HG02943 (cell line): ENCODE measurements around the gene SLC25A21.

Source experiments
- ATAC-seq: cut with Tn5 transposase; IDR thresholded peaks from one replicate; pipeline ENCODE4 v1.9.1; 2021; ENCODE audit warnings: mild to moderate bottlenecking, low read depth, moderate library complexity; ENCODE audit not compliant: unreplicated experiment

SLC25A21 gene

GRCh38 chr14:36805131-36805559 is 367.3 kb downstream of the SLC25A21 start:
- ATAC-seq: no peak

GRCh38 chr14:36797634-36798033 is 374.8 kb downstream of the SLC25A21 start:
- no peak for ATAC-seq

- no peak for ATAC-seq
These were observed 381.0 kb downstream of the SLC25A21 start for GRCh38 chr14:36791402-36791801.

- no peak for ATAC-seq
These were observed 386.9 kb downstream of the SLC25A21 start for GRCh38 chr14:36785511-36785910.

DNA sequence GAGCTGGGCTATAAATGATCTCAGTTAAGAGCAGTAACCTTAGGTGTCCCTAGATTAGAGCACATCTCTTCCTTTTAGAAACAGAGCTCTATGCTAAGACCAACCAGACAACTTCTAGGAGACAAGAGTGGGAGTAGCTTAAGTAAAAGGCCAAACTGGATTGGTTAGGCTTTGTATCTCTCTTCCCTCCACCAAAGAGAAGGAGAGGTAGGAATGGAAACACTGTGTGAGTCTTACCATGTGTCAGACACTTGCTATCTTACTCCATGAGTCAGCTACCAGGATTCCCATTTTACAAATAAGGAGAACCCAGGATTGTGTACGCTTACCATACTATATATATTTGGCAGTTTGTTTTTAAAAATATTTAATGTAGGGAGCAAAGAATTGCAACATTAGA is 387.9 kb downstream of the SLC25A21 start:
- no peak for ATAC-seq

GRCh38 chr14:36781897-36782296 is 390.5 kb downstream of the SLC25A21 start:
- no peak for ATAC-seq

- ATAC-seq: no peak
These were observed 398.8 kb downstream of the SLC25A21 start for GRCh38 chr14:36773558-36773957.

DNA sequence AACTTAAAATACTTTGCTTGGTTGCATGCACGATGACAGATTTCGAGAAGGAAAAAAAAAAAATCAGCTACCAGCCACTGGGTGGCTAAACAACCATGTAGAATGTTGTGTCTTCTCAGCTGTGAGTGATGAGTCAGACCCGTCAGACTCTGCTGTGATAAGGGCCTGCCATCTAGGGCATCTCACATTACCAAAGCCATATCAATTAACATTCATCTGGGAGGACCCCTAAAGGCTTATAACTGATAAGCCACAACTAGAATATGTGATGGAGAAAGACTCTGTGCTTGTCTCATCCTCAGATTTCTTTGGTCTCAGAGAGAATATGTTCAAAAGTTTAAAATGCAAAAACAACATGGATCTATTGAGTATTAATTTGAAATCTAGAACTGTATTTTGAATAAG is 399.3 kb downstream of the SLC25A21 start:
- no peak for ATAC-seq

DNA sequence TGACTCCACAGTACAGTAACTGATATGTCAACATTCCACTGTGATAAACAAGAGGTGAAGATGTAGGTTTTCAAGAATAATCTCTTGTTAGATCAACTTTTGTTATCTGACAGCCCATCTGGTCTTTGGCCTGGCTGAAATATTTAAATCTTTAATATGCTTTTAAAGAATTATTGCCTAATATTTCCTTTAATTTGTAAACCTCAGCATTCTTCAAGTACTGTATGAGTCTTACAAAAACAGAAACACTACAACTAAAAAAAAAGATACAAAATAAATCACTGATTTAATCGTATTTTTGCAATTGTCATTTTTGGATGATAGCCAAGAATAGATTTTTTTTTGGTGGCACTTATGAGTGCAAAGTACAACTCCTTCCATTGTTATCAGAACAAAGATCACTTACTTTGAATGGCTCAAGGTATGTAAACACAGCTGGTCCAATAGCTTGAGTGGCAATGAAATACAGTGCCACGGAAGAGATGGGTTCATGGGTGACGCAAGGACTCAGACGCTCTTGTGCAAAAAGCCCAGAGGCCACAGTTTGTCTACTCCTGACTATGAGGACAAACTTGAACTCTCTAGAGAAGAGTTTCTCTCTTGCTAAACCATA is 401.3 kb downstream of the SLC25A21 start:
- no peak for ATAC-seq

DNA sequence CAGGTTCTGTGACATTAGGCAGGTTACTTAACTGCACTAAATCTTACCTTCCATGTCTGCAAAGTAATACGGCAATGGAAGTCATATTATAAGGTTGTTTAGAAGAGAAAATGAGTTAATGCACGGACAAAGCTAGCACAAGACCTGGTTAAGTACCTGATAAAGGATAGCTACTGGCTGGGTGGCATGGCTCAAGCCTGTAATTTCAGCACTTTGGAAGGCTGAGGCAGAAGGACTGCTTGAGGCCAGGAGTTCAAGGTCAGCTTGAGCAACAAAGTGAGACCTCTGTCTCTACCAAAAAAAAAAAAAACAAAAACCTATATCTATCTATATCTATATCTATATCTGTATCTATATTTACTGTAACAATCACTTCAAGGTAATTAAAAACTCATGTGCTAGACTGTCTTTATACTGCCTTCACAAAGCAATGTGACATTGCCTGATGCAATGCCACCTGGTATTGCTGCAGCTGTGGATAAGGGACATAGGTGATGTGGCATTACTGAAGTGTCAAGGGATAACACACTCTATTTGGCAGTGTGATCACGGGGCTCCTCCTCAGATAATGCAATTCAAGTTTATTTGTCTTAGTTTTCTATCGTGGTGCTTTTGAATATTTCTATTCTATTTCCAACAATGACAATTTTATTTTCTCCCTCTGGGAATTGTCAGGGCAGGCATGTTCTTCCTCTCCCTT is 403.6 kb downstream of the SLC25A21 start:
- no peak for ATAC-seq

GRCh38 chr14:36767603-36768281 is 404.7 kb downstream of the SLC25A21 start:
- ATAC-seq: no peak

DNA sequence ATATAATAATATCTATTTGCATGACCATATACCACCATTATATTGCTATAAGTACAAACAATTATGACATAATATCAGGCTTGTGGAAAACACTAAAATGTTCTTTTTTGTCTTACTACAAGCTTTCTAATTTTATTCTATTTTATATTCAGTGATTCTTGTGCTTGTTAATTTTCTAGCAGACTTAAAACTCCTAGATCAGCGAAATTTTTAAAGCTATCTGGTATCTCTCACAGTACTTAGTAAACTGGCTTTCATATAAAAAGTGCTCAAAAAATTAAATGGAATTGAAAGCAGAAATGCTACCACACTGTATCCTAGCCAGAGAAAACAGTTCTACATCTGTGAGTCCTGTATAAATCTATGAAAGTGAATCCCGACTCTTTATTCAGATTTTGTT is 405.4 kb downstream of the SLC25A21 start:
- no peak for ATAC-seq

GRCh38 chr14:36757734-36758601 is 414.4 kb downstream of the SLC25A21 start:
- no peak for ATAC-seq

DNA sequence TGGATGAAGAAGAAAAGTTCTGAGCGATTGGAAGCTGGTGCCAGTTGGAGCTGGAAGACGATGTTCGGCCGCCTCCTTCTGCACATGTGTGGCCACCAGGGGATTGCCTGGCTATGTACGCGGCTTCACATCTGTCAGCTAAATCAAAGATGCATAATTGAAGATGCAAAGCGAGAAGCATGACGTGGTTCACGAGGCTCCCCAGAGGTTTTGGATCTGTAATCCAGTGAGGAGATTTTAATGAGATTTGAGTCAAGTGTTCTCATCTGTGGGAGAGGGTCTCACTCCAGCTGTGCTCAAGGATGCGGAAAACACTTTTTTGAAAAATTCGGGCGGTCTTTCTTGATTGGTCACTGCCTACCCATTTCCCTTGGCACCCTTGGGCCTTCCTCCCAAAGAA is 416.2 kb downstream of the SLC25A21 start:
- ATAC-seq: no peak

- no peak for ATAC-seq
These were observed 416.6 kb downstream of the SLC25A21 start for GRCh38 chr14:36755756-36756155.

DNA sequence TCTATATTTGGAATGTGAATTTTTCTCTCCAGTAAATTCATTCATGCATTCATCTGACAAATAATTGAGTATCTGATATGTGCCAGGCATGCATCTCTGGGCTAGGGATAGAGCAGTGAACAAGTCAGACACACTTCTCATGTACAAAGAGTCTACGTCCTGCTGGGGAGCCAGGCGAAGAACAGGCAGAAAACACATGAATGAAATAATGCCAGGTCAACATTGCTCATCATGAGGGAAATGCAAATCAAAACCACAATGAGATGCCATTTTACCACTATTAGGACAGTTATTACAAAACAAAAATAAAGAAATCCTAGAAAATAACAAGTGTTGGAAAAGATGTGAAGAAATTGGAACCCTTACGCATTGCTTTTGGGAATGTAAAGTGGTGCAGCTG is 420.5 kb downstream of the SLC25A21 start:
- no peak for ATAC-seq

DNA sequence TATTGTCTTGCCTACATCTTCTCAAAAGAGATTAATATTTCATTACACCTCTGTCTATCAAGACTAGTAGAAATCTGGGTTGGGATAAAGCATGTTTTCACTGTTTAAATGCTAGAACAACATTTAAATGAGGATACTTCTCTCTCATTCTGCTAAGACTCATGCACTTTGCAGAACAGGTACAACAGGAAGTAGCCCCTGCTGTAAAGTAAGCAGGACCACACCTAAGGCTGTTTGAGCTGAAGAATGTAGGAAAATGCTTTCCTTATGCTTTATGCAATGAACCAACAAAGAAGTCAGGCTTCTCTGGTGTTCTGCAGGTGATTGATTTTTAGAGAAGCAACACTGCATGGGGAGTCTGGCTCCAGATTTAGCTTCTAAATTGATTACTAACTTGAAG is 421.3 kb downstream of the SLC25A21 start:
- ATAC-seq: no peak

- no peak for ATAC-seq
These were observed 422.2 kb downstream of the SLC25A21 start for GRCh38 chr14:36750244-36750643.

GRCh38 chr14:36748610-36749213 is 423.7 kb downstream of the SLC25A21 start:
- ATAC-seq: no peak

DNA sequence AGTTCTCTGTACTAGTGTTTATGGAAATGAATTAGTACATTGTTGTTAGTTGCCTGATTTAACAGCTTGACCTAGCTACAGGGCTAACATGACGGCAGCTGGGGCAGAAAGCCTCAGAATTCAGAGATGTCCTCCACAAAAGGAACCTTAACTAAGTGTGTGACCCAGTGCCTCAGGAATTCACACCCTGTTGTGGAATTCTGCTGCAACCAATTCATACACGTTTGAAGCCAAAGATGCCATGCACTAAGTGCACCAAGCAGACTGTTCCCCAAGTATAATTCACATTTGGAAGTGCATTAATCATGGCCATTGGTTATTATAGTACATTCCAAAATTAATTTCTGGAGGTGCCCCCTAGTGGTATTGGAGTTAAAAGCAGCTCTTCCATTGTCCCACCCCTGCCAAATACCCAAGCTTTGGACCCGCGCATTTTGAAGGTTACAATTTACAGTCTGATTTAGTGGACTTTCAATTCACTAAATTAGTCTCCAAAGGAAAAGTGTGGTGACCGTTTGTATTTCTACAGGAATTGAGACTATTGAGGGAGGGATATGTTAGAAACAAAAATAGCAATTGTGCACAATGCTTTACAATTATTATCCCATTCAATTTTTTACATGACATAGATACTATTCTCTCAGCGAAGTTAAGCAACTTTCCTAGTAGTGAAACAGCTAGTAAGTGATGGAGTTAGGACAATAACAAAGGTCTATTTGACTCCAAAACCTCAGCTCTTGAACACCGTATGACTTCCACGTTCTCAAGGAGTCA is 424.8 kb downstream of the SLC25A21 start:
- ATAC-seq: no peak
